HepG2 (cell line): ENCODE measurements around the gene SCYL1.

ENCODE experiments used
- EP300 ChIP-seq, 3 experiments: sonication (generic) in 1 of 3; formaldehyde crosslinking in 1 of 3; IDR thresholded peaks; 2 replicates each; pipeline versions ENCODE4 v1.5.1 to v1.6.1; 2011 to 2020; ENCODE audit warnings: low read depth in 2 of 3, low read length in 2 of 3, borderline replicate concordance in 1 of 3, improper control_type of control experiment in 1 of 3, mild to moderate bottlenecking in 1 of 3, missing genetic modification reagents in 1 of 3, moderate library complexity in 1 of 3
- GABPA ChIP-seq, 2 experiments: IDR thresholded peaks; 2 replicates each; pipeline ENCODE4 v1.6.1; 2011 to 2016; ENCODE audit warnings: low read depth in 2 of 2, low read length in 1 of 2, missing biosample characterization in 1 of 2, missing genetic modification characterization in 1 of 2
- HMG20A ChIP-seq: IDR thresholded peaks from 2 replicates; pipeline ENCODE4 v1.6.1; 2016; ENCODE audit warnings: borderline replicate concordance
- JUNB ChIP-seq: sonication (generic); formaldehyde crosslinking; IDR thresholded peaks from 2 replicates; pipeline ENCODE4 v1.8.0; 2022; ENCODE audit warnings: missing genetic modification reagents, mild to moderate bottlenecking, borderline replicate concordance
- NCOA1 ChIP-seq: sonication (generic); formaldehyde crosslinking; IDR thresholded peaks from 2 replicates; pipeline ENCODE4 v1.9.0; 2021; ENCODE audit warnings: missing genetic modification reagents
- SRF ChIP-seq: IDR thresholded peaks from 2 replicates; pipeline ENCODE4 v1.6.1; 2011; ENCODE audit warnings: mild to moderate bottlenecking, low read depth, low read length, moderate library complexity
- ZBTB21 ChIP-seq: sonication (generic); formaldehyde crosslinking; IDR thresholded peaks from 2 replicates; pipeline ENCODE4 v1.4.0; 2020; ENCODE audit warnings: missing genetic modification reagents
- ZNF468 ChIP-seq: sonication (generic); formaldehyde crosslinking; IDR thresholded peaks from 2 replicates; pipeline ENCODE4 v1.8.0; 2022; ENCODE audit warnings: mild to moderate bottlenecking, moderate library complexity, missing genetic modification reagents

GRCh38 chr11:65506290-65506771 lies 18.6 kb upstream of the SCYL1 start:
- TF ChIP-seq JUNB (CRISPR knock-in tag), result no peak
- TF ChIP-seq NCOA1 (CRISPR knock-in tag), result no peak
- no peak for TF ChIP-seq GABPA (IDR thresholded peaks at IDR 0.05; ENCODE audit: low read depth, low read length)
- TF ChIP-seq GABPA (CRISPR knock-in tag; IDR thresholded peaks at IDR 0.05; ENCODE audit: low read depth), result no peak
- TF ChIP-seq SRF, result no peak
- no peak for TF ChIP-seq ZBTB21
- TF ChIP-seq ZNF468 (CRISPR knock-in tag), result no peak
- no peak for TF ChIP-seq EP300 (IDR thresholded peaks at IDR 0.05; ENCODE audit: low read depth in 2 of 2, low read length in 2 of 2)
- no peak for TF ChIP-seq EP300 (CRISPR knock-in tag; IDR thresholded peaks at IDR 0.05; ENCODE audit: borderline replicate concordance)
- TF ChIP-seq HMG20A (CRISPR knock-in tag), result no peak
